ENCODE results near the gene ITGB3.

GRCh38 chr17:47239619-47239966, 14.0 kb upstream of the ITGB3 start:
- TF ChIP-seq, protein P1, sequence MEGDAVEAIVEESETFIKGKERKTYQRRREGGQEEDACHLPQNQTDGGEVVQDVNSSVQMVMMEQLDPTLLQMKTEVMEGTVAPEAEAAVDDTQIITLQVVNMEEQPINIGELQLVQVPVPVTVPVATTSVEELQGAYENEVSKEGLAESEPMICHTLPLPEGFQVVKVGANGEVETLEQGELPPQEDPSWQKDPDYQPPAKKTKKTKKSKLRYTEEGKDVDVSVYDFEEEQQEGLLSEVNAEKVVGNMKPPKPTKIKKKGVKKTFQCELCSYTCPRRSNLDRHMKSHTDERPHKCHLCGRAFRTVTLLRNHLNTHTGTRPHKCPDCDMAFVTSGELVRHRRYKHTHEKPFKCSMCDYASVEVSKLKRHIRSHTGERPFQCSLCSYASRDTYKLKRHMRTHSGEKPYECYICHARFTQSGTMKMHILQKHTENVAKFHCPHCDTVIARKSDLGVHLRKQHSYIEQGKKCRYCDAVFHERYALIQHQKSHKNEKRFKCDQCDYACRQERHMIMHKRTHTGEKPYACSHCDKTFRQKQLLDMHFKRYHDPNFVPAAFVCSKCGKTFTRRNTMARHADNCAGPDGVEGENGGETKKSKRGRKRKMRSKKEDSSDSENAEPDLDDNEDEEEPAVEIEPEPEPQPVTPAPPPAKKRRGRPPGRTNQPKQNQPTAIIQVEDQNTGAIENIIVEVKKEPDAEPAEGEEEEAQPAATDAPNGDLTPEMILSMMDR (IDR thresholded peaks at IDR 0.05) = no peak
- TF ChIP-seq POLR2A (IDR thresholded peaks at IDR 0.05) (no peak), EP300 (IDR thresholded peaks at IDR 0.05) (no peak)

All from gastroesophageal sphincter (tissue), 3 donors.